ENCODE results near the gene CNKSR1.

Gene CNKSR1

GRCh38 chr1:26164861-26165842, 12.1 kb upstream of the CNKSR1 start:
- no peak for DNase-seq
- H3K36me3 Mint-ChIP-seq = no peaks in the 10 kb centered on the region
- peaks cover 41% of the 10 kb centered on the region for H3K4me1 Mint-ChIP-seq
- peaks cover 80% of the 10 kb centered on the region for H3K27me3 Mint-ChIP-seq
- no peaks in the 10 kb centered on the region for H3K9me3 Mint-ChIP-seq
- CTCF ChIA-PET = interaction anchor here (0.9 to 2.6 kb wide), 6 partner anchors 9 to 129 kb away, joined by 3 to 7 read pairs (median 6); partner anchors contain the start of gene CEP85
- no peak overlapping the region for H3K27ac Mint-ChIP-seq
- peak overlapping the region; percentile 60 for H3K4me3 Mint-ChIP-seq

DNA sequence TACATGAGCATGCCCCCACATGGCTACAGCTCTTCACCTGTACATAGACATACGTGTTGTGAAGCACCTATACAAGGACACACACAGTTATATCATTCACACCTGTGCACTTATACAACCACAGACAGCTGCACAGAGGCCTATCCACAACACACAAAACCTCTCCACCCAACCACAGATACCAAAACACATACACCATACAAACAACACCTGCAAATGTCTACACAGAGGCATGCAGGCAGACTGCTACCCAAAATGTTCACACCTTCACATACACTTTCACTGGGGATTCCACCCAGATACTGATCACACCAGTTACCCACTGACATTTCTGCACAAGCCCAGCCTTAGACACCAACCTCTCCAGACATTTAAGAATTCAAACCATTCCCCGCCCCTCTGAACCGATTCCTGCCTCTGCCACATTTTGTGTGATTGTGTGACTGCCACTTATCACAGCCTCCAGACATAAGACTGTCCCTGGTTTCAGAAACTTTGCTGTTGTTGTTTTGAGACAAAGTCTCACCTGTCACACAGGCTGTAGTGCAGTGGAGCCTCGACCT, 10.5 kb upstream of the CNKSR1 start:
- Mint-ChIP-seq H3K36me3 (no peaks in the 10 kb centered on the region), H3K27me3 (peaks cover 64% of the 10 kb centered on the region), H3K27ac (no peak overlapping the region), H3K4me3 (no peak overlapping the region), H3K4me1 (peaks cover 54% of the 10 kb centered on the region), H3K9me3 (no peaks in the 10 kb centered on the region)
- DNase-seq = no peak
- CTCF ChIA-PET = interaction anchor here (2.6 to 3.8 kb wide), 2 partner anchors 65 to 67 kb away, joined by 7 to 36 read pairs; partner anchors contain the start of gene CEP85

GRCh38 chr1:26168410-26169197, 8.7 kb upstream of the CNKSR1 start, which contains the start of gene C1orf232:
Gene C1orf232 (minus strand): TSS chr1:26168963. CDS start chr1:26168499, 464 bp downstream.
- peak within 1 kb of the TSS; percentile 84 for H3K27ac Mint-ChIP-seq
- peak within 1 kb of the TSS; percentile 85 for H3K4me3 Mint-ChIP-seq
- H3K36me3 Mint-ChIP-seq = no peaks in the 10 kb centered on the region
- CTCF ChIA-PET = interaction anchor here (1.3 to 3.8 kb wide), 7 partner anchors 19 to 249 kb away, joined by 4 to 36 read pairs (median 7); partner anchors contain the start of gene CEP85
- peaks cover 48% of the 10 kb centered on the region for H3K4me1 Mint-ChIP-seq
- H3K9me3 Mint-ChIP-seq = no peaks in the 10 kb centered on the region
- H3K27me3 Mint-ChIP-seq = peaks cover 47% of the 10 kb centered on the region
- no peak for DNase-seq

DNA sequence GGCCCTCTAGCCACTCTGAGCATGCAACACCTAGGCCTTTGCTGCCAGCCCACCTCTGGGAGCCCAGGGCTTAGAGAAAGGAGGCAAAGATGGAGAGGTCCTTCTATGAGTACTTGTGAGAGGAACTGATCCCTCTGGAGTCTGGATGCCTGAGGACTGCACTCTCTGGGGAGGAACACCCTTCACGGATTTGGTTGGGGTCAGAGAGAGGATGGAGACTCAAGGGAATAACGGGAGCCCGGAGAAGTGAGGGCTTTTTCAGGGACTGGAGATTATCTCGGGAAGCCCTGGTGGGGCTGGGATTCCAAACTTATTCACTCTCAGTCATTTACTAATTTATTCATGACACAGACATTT, 8.1 kb upstream of the CNKSR1 start:
- CTCF ChIA-PET = interaction anchor here (0.6 to 3.8 kb wide), 23 partner anchors 10 to 319 kb away, joined by 3 to 36 read pairs (median 4); partner anchors contain the start of gene CEP85
- Mint-ChIP-seq H3K27ac (no peak overlapping the region), H3K4me1 (peaks cover 44% of the 10 kb centered on the region), H3K36me3 (no peaks in the 10 kb centered on the region), H3K4me3 (peak overlapping the region; percentile 85), H3K9me3 (no peaks in the 10 kb centered on the region), H3K27me3 (peaks cover 41% of the 10 kb centered on the region)
- no peak for DNase-seq

- no peaks in the 10 kb centered on the region for H3K9me3 Mint-ChIP-seq
- peaks cover 35% of the 10 kb centered on the region for H3K27me3 Mint-ChIP-seq
Measured at GRCh38 chr1:26169669-26170471, 7.4 kb upstream of the CNKSR1 start, which contains the start of gene ZNF593. Gene ZNF593 (plus strand): TSS chr1:26169908. CDS start chr1:26169984, 76 bp downstream.

DNA sequence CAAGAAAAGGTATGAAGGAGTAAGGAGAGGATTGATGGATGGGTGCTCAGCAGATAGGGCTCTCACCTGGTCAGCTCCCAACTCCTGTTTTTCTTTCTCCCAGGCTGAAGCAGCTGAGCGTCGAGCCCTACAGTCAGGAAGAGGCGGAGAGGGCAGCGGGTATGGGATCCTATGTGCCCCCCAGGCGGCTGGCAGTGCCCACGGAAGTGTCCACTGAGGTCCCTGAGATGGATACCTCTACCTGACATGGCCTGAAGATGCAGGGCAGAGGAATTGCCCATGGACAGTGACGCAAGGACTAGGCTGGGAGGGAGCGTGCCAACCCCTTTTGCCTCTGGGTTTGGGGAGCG, 6.8 kb upstream of the CNKSR1 start:
- CTCF ChIA-PET = interaction anchor here (0.7 to 3.8 kb wide), 18 partner anchors 8 to 247 kb away, joined by 3 to 36 read pairs (median 4); partner anchors contain the start of gene CEP85
- Mint-ChIP-seq H3K9me3 (no peaks in the 10 kb centered on the region), H3K4me3 (peak overlapping the region; percentile 85), H3K27ac (peak overlapping the region; percentile 84), H3K4me1 (peaks cover 33% of the 10 kb centered on the region), H3K27me3 (peaks cover 30% of the 10 kb centered on the region), H3K36me3 (no peaks in the 10 kb centered on the region)
- DNase-seq = no peak

More at GRCh38 chr1:26169669-26170471, 7.4 kb upstream of the CNKSR1 start, which contains the start of gene ZNF593:
- Mint-ChIP-seq H3K4me1 (peaks cover 39% of the 10 kb centered on the region), H3K27ac (peak within 1 kb of the TSS; percentile 84), H3K4me3 (peak within 1 kb of the TSS; percentile 85), H3K36me3 (no peaks in the 10 kb centered on the region)
- peak; percentile 89 for DNase-seq
- CTCF ChIA-PET = interaction anchor here (0.6 to 3.8 kb wide), 30 partner anchors 9 to 320 kb away, joined by 3 to 36 read pairs (median 4); partner anchors contain the start of genes CD52 and CEP85

DNA sequence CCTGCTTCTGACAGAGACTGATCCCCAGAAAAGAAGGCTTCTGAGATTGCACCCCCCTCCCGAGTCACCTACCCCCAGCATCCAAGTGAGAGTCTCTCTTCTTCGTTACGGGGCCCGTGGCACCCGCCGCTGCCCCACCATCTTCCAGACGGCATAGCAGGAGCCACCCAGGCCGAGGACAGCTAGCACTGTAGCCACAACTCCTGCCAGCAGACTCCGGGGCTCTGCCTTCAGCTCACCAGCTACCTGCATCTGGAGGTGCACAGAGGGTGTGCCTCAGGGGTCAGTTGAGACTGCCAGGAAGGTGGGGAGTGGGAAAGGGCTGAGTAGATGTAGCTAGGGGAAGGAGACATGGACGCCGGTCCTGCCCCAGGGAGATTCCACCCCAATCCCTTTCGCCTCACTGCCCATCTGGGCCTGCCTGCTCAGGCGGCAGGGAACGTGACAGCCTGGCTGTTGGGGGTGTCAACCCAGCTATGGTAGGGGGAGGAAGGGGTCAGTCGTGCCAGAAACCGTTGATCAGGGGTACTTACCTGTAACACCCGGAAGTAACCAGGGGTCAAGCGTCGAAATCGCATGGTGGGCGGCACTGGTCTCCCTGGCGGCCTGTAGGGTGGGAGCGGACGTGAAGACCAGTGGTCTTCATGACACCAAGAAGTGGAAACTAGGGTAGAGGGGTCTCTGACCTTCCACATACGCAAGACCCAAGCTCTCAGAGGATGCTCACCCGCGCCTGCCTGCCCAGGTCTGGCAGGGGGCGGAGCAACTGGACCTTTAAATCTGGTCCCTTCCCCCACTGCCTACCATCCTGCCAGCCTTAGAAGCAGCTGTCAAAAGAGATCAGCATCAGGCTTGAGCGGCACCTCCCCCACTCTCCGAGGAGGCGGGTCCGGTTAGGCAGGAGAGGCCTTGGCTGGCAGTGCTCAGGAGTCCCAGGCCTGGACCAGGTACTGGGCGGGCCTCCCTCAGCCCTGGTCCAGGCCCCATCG, 5.9 kb upstream of the CNKSR1 start, which contains the start of gene ZNF593OS:
ZNF593OS (minus strand) TSS at position 749 of the 989 bp plus-strand sequence; CDS start at position 578, 171 bp downstream.
- H3K4me1 Mint-ChIP-seq = peaks cover 27% of the 10 kb centered on the region
- H3K9me3 Mint-ChIP-seq = no peaks in the 10 kb centered on the region
- peaks cover 20% of the 10 kb centered on the region for H3K27me3 Mint-ChIP-seq
- CTCF ChIA-PET = interaction anchor here (0.6 to 3.8 kb wide), 7 partner anchors 26 to 246 kb away, joined by 3 to 36 read pairs (median 4); partner anchors contain the start of gene CEP85
- DNase-seq = no peak
- H3K27ac Mint-ChIP-seq = no peak within 1 kb of the TSS
- H3K4me3 Mint-ChIP-seq = peak within 1 kb of the TSS; percentile 85
- no peaks in the 10 kb centered on the region for H3K36me3 Mint-ChIP-seq

GRCh38 chr1:26175346-26175745, 1.9 kb upstream of the CNKSR1 start:
- Mint-ChIP-seq H3K36me3 (no peaks in the 10 kb centered on the region), H3K27me3 (peaks cover 1% of the 10 kb centered on the region), H3K9me3 (no peaks in the 10 kb centered on the region), H3K4me3 (no peak overlapping the region), H3K4me1 (peaks cover 13% of the 10 kb centered on the region), H3K27ac (no peak overlapping the region)
- DNase-seq = no peak
- CTCF ChIA-PET = interaction anchor here (1.0 kb wide), 1 partner anchor 39 kb away, joined by 3 read pairs; no protein-coding TSS in a partner anchor

- no peak overlapping the region for H3K27ac Mint-ChIP-seq
Measured at GRCh38 chr1:26180010-26180506, 2.8 kb downstream of the CNKSR1 start.

GRCh38 chr1:26181586-26182382, 4.5 kb downstream of the CNKSR1 start:
- Mint-ChIP-seq H3K9me3 (no peaks in the 10 kb centered on the region), H3K27me3 (peaks cover 13% of the 10 kb centered on the region), H3K36me3 (no peaks in the 10 kb centered on the region)

More at GRCh38 chr1:26180010-26180506, 2.8 kb downstream of the CNKSR1 start:
- Mint-ChIP-seq H3K9me3 (no peaks in the 10 kb centered on the region), H3K36me3 (no peaks in the 10 kb centered on the region), H3K4me1 (peaks cover 2% of the 10 kb centered on the region), H3K27me3 (peaks cover 11% of the 10 kb centered on the region), H3K4me3 (no peak overlapping the region)
- no peak for DNase-seq
- CTCF ChIA-PET = interaction anchor here (0.6 to 1.1 kb wide), 2 partner anchors 54 to 651 kb away, joined by 3 read pairs; partner anchors contain the start of gene CEP85

GRCh38 chr1:26182383-26182696, 5.0 kb downstream of the CNKSR1 start:
- peaks cover 17% of the 10 kb centered on the region for H3K27me3 Mint-ChIP-seq
- CTCF ChIA-PET = interaction anchor here (1.8 kb wide), 1 partner anchor 12 kb away, joined by 6 read pairs; the partner anchor contains the start of gene ZNF593

More at GRCh38 chr1:26181586-26182382, 4.5 kb downstream of the CNKSR1 start:
- no peak overlapping the region for H3K4me3 Mint-ChIP-seq
- CTCF ChIA-PET = interaction anchor here (1.8 kb wide), 1 partner anchor 12 kb away, joined by 6 read pairs; the partner anchor contains the start of gene ZNF593
- DNase-seq = no peak
- H3K27ac Mint-ChIP-seq = no peak overlapping the region
- peaks cover 2% of the 10 kb centered on the region for H3K4me1 Mint-ChIP-seq

More at GRCh38 chr1:26182383-26182696, 5.0 kb downstream of the CNKSR1 start:
- Mint-ChIP-seq H3K36me3 (no peaks in the 10 kb centered on the region), H3K4me3 (no peak overlapping the region), H3K4me1 (peaks cover under 1% of the 10 kb centered on the region), H3K27ac (no peak overlapping the region), H3K9me3 (no peaks in the 10 kb centered on the region)
- no peak for DNase-seq
